ENCODE measurements around the gene TMEM184B.
A peak's percentile ranks its signal among the peaks of the same experiment; 100 is the strongest.

Gene TMEM184B

GRCh38 chr22:38276166-38276565, 3.4 kb upstream of the TMEM184B start:
- no peak for DNase-seq (ENCODE audit: low spot score)

- DNase-seq (ENCODE audit: low spot score): no peak
Observed at GRCh38 chr22:38273135-38273826, 471 bp upstream of the TMEM184B start.

GRCh38 chr22:38271927-38272372, 860 bp downstream of the TMEM184B start:
- no peak for DNase-seq (ENCODE audit: low spot score)

GRCh38 chr22:38271101-38271500, 1.7 kb downstream of the TMEM184B start:
- no peak for DNase-seq (ENCODE audit: low spot score)

GRCh38 chr22:38270091-38270992, 2.5 kb downstream of the TMEM184B start:
- DNase-seq (ENCODE audit: low spot score): no peak

- no peak for DNase-seq (ENCODE audit: low spot score)
Observed at GRCh38 chr22:38269466-38269865, 3.3 kb downstream of the TMEM184B start.

- DNase-seq (ENCODE audit: low spot score): no peak
Observed at GRCh38 chr22:38267086-38267485, 5.7 kb downstream of the TMEM184B start.

- DNase-seq (ENCODE audit: low spot score): no peak
Observed at GRCh38 chr22:38266120-38266519, 6.7 kb downstream of the TMEM184B start.

GRCh38 chr22:38264322-38264843, 8.4 kb downstream of the TMEM184B start:
- DNase-seq (ENCODE audit: low spot score): no peak

- DNase-seq (ENCODE audit: low spot score): peak; percentile 68
Observed at GRCh38 chr22:38262051-38262795, 10.6 kb downstream of the TMEM184B start.

GRCh38 chr22:38260761-38261681, 11.8 kb downstream of the TMEM184B start:
- no peak for DNase-seq (ENCODE audit: low spot score)

- DNase-seq (ENCODE audit: low spot score): no peak
Observed at GRCh38 chr22:38259370-38259769, 13.4 kb downstream of the TMEM184B start.

GRCh38 chr22:38258895-38259294, 13.9 kb downstream of the TMEM184B start:
- DNase-seq (ENCODE audit: low spot score): no peak

- DNase-seq (ENCODE audit: low spot score): no peak
Observed at GRCh38 chr22:38257650-38258250, 15.1 kb downstream of the TMEM184B start.

- DNase-seq (ENCODE audit: low spot score): no peak
Observed at GRCh38 chr22:38257181-38257580, 15.6 kb downstream of the TMEM184B start.

- DNase-seq (ENCODE audit: low spot score): no peak
Observed at GRCh38 chr22:38255697-38256096, 17.1 kb downstream of the TMEM184B start.

GRCh38 chr22:38251341-38251692, 21.5 kb downstream of the TMEM184B start:
- DNase-seq (ENCODE audit: low spot score): no peak

GRCh38 chr22:38250643-38251340, 22.0 kb downstream of the TMEM184B start:
- no peak for DNase-seq (ENCODE audit: low spot score)

GRCh38 chr22:38249803-38250642, 22.8 kb downstream of the TMEM184B start:
- DNase-seq (ENCODE audit: low spot score): no peak

All from germinal center (tissue), 1 donor.